Measurements from ENCODE around the gene GRIK4.

DNA sequence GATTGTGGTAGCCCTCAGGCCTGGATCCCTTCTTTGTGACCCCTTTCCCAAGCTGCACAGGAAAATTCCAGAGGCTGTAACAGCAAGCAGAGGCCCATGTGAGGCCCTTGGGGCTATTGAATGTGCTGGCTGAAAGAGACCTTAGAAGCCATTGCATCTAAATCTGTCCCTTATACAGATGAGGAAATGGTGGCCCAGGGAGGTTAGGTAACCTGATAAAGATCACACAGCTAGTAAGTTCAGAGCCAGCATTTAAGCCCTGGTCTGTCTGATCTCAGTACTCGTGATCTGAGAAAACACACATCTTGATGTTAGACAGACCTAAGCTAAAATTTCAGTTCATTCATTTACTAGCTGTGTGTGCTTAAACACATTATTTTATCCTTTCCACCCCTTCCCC lies 396.4 kb downstream of the GRIK4 start:
- TF ChIP-seq SUZ12 (IDR thresholded peaks at IDR 0.05; ENCODE audit: extremely low read depth, insufficient read depth, insufficient read length): no peak
- TF ChIP-seq ZNF274 (IDR thresholded peaks at IDR 0.05; ENCODE audit: low read depth, low read length): no peak

Measured in NT2/D1 (cell line).